IMR-90 (cell line): Measurements from ENCODE around the gene THAP12. TPM values are rescaled to one million over a fixed set of nuclear protein-coding genes. Genes with fewer than 3 reads are reported as not detected.

ENCODE experiments used
- ATAC-seq: fragments of 200-7000 bp; cut with Tn5 transposase; 2 replicates; pipeline ENCODE4 v1.9.1; 2020; ENCODE audit warnings: low read depth, mild to moderate bottlenecking, moderate library complexity
- BruUV-seq: library from RNA; stranded (reverse); fragments of 400-500 nt; replicated peaks from 2 replicates; lab custom pipeline; 2021; lab: Mats Ljungman, UMichigan
- CTCF ChIA-PET: fragments of 300-600 bp; formaldehyde crosslinking; extraction: SDS; loops from one replicate; lab custom pipeline; 2021; ENCODE audit warnings: antibody characterized with exemption; lab: Yijun Ruan, JAX
- POLR2A ChIA-PET: fragments of 300-600 bp; sonication (Branson Sonifier 250); formaldehyde crosslinking; loops from one replicate; lab custom pipeline; 2022; ENCODE audit warnings: antibody characterized with exemption; ENCODE audit not compliant: unreplicated experiment; lab: Charles Lee
- DNase-seq: peaks from one replicate; pipeline ENCODE4 v3.0.0; 2013
- H2AFZ ChIP-seq: replicated peaks from 2 replicates; pipeline ENCODE3; 2013; ENCODE audit warnings: low read length, mild to moderate bottlenecking; ENCODE audit not compliant: poor library complexity
- H2AK5ac ChIP-seq: 2 replicates; pipeline ENCODE4 v1.6.1; 2013; ENCODE audit warnings: low read depth, low read length, inconsistent platforms
- H2AK9ac ChIP-seq: replicated peaks from 2 replicates; pipeline ENCODE3; 2013; ENCODE audit warnings: mild to moderate bottlenecking, low read depth, low read length, moderate library complexity; ENCODE audit not compliant: poor library complexity
- H2BK120ac ChIP-seq: 2 replicates; pipeline ENCODE4 v1.6.1; 2013; ENCODE audit warnings: low read depth, low read length, inconsistent platforms
- H2BK15ac ChIP-seq: 3 replicates; pipeline ENCODE4 v1.6.1; 2013; ENCODE audit warnings: low read depth, low read length, inconsistent platforms
- H2BK20ac ChIP-seq: 2 replicates; pipeline ENCODE4 v1.6.1; 2013; ENCODE audit warnings: low read depth, mild to moderate bottlenecking, inconsistent platforms, low read length, moderate library complexity
- H2BK5ac ChIP-seq: 2 replicates; pipeline ENCODE4 v1.6.1; 2013; ENCODE audit warnings: mild to moderate bottlenecking, low read depth, low read length, inconsistent platforms; ENCODE audit not compliant: poor library complexity, severe bottlenecking
- H3K14ac ChIP-seq: replicated peaks from 2 replicates; pipeline ENCODE4 v1.6.1; 2013; ENCODE audit warnings: low read depth, low read length, inconsistent platforms
- H3K18ac ChIP-seq: 2 replicates; pipeline ENCODE4 v1.6.1; 2013; ENCODE audit warnings: low read depth, low read length, control low read depth
- H3K23ac ChIP-seq: 2 replicates; pipeline ENCODE4 v1.6.1; 2013; ENCODE audit warnings: low read depth, low read length, inconsistent platforms
- H3K27ac ChIP-seq: 2 replicates; pipeline ENCODE4 v1.5.1; 2013; ENCODE audit warnings: mild to moderate bottlenecking, control low read depth, low read length; ENCODE audit not compliant: insufficient read depth
- H3K27me3 ChIP-seq: 2 replicates; pipeline ENCODE4 v1.6.1; 2013; ENCODE audit warnings: low read length; ENCODE audit not compliant: control insufficient read depth, insufficient read depth
- H3K36me3 ChIP-seq: 2 replicates; pipeline ENCODE4 v1.6.1; 2013; ENCODE audit warnings: low read length, mixed read lengths; ENCODE audit not compliant: control insufficient read depth, insufficient read depth
- H3K4ac ChIP-seq: 2 replicates; pipeline ENCODE4 v1.6.1; 2013; ENCODE audit warnings: low read depth, low read length, inconsistent platforms
- H3K4me1 ChIP-seq: 2 replicates; pipeline ENCODE4 v1.6.1; 2013; ENCODE audit warnings: low read length, mixed read lengths; ENCODE audit not compliant: control insufficient read depth, insufficient read depth
- H3K4me2 ChIP-seq: 2 replicates; pipeline ENCODE4 v1.6.1; 2013; ENCODE audit warnings: low read depth, mild to moderate bottlenecking, control low read depth, low read length, moderate library complexity
- H3K4me3 ChIP-seq: 2 replicates; pipeline ENCODE4 v1.5.1; 2013; ENCODE audit warnings: low read depth, mild to moderate bottlenecking, control low read depth, low read length, moderate library complexity; ENCODE audit not compliant: insufficient read depth
- H3K56ac ChIP-seq: 2 replicates; pipeline ENCODE4 v1.6.1; 2013; ENCODE audit warnings: low read length, inconsistent platforms; ENCODE audit not compliant: insufficient read depth; ENCODE audit errors: extremely low read depth
- H3K79me1 ChIP-seq, 2 experiments: 2 replicates each; pipeline ENCODE4 v1.6.1; 2013; ENCODE audit warnings: low read length in 2 of 2, inconsistent platforms in 1 of 2, low read depth in 1 of 2
- H3K9ac ChIP-seq: 2 replicates; pipeline ENCODE4 v1.6.1; 2013; ENCODE audit warnings: low read depth, low read length, control low read depth
- H3K9me1 ChIP-seq: 2 replicates; pipeline ENCODE4 v1.6.1; 2013; ENCODE audit warnings: low read length, inconsistent platforms; ENCODE audit not compliant: insufficient read depth
- H3K9me3 ChIP-seq: 2 replicates; pipeline ENCODE4 v1.6.1; 2013; ENCODE audit warnings: low read length; ENCODE audit not compliant: control insufficient read depth, insufficient read depth
- H4K20me1 ChIP-seq: 2 replicates; pipeline ENCODE4 v1.6.1; 2013; ENCODE audit warnings: low read length, inconsistent platforms; ENCODE audit not compliant: insufficient read depth
- H4K5ac ChIP-seq: 2 replicates; pipeline ENCODE4 v1.6.1; 2013; ENCODE audit warnings: mild to moderate bottlenecking, low read depth, low read length, control low read depth
- H4K8ac ChIP-seq, 2 experiments: 2 replicates each; pipeline ENCODE4 v1.6.1; 2013; ENCODE audit warnings: low read depth in 2 of 2, low read length in 2 of 2, control low read depth in 1 of 2, inconsistent platforms in 1 of 2
- H4K91ac ChIP-seq: 2 replicates; pipeline ENCODE4 v1.6.1; 2013; ENCODE audit warnings: low read depth, low read length, inconsistent platforms; ENCODE audit not compliant: insufficient read depth
- BHLHE40 ChIP-seq: fragments of 150-350 bp; IDR thresholded peaks from 2 replicates; pipeline ENCODE4 v1.6.1; 2016; ENCODE audit warnings: mild to moderate bottlenecking, low read depth, low read length
- CEBPB ChIP-seq: IDR thresholded peaks from 2 replicates; pipeline ENCODE4 v1.6.1; 2012; ENCODE audit warnings: low read depth, low read length, improper control_type of control experiment
- CHD1 ChIP-seq: IDR thresholded peaks from 2 replicates; pipeline ENCODE4 v1.6.1; 2012; ENCODE audit warnings: low read depth, low read length, improper control_type of control experiment
- ELK1 ChIP-seq: fragments of 150-350 bp; IDR thresholded peaks from 2 replicates; pipeline ENCODE4 v1.6.1; 2016; ENCODE audit warnings: low read depth, mild to moderate bottlenecking, low read length, moderate library complexity, borderline replicate concordance
- FOS ChIP-seq: fragments of 150-350 bp; IDR thresholded peaks from 2 replicates; pipeline ENCODE4 v1.6.1; 2016; ENCODE audit warnings: low read depth, low read length
- MAFK ChIP-seq: IDR thresholded peaks from 2 replicates; pipeline ENCODE4 v1.6.1; 2012; ENCODE audit warnings: low read depth, low read length, improper control_type of control experiment
- MAZ ChIP-seq: IDR thresholded peaks from 2 replicates; pipeline ENCODE4 v1.6.1; 2012; ENCODE audit warnings: low read depth, mild to moderate bottlenecking, low read length, improper control_type of control experiment, moderate library complexity, borderline replicate concordance
- MXI1 ChIP-seq: IDR thresholded peaks from 2 replicates; pipeline ENCODE4 v1.6.1; 2012; ENCODE audit warnings: low read depth, mild to moderate bottlenecking, low read length, moderate library complexity, borderline replicate concordance
- NFE2L2 ChIP-seq: fragments of 150-350 bp; IDR thresholded peaks from 2 replicates; pipeline ENCODE4 v1.6.1; 2016; ENCODE audit warnings: low read depth, mild to moderate bottlenecking, low read length
- RAD21 ChIP-seq: IDR thresholded peaks from 2 replicates; pipeline ENCODE4 v1.6.1; 2012; ENCODE audit warnings: low read length, improper control_type of control experiment
- RCOR1 ChIP-seq: IDR thresholded peaks from 2 replicates; pipeline ENCODE4 v1.6.1; 2012; ENCODE audit warnings: mild to moderate bottlenecking, low read length, improper control_type of control experiment; ENCODE audit not compliant: insufficient replicate concordance
- RFX5 ChIP-seq: IDR thresholded peaks from 2 replicates; pipeline ENCODE4 v1.8.0; 2012; ENCODE audit warnings: low read depth, mild to moderate bottlenecking, low read length, moderate library complexity
- SMC3 ChIP-seq: fragments of 150-350 bp; IDR thresholded peaks from 2 replicates; pipeline ENCODE4 v1.6.1; 2016; ENCODE audit warnings: low read depth, mild to moderate bottlenecking, antibody characterized with exemption, low read length, moderate library complexity
- USF2 ChIP-seq: fragments of 150-350 bp; IDR thresholded peaks from 2 replicates; pipeline ENCODE4 v1.6.1; 2017; ENCODE audit warnings: mild to moderate bottlenecking, antibody characterized with exemption, low read length, low read depth
- WGBS, 2 experiments: methylation state at CpG; one replicate each; pipeline versions ENCODE4 v1.1.5 to v1.1.7; 2013; ENCODE audit warnings: missing lambda C conversion rate in 2 of 2; ENCODE audit not compliant: insufficient read length in 1 of 2; ENCODE audit errors: extremely low coverage in 2 of 2; 5-methylcytosine and 5-hydroxymethylcytosine counted together
- dilution Hi-C: fragments of 300-500 bp; cut with HindIII; formaldehyde crosslinking; loops from one replicate; pipeline ENCODE4 v1.14.3; 2018; ENCODE audit warnings: low sequenced_read_pairs; ENCODE audit not compliant: unreplicated experiment
- in situ Hi-C: fragments of 300-500 bp; cut with MboI; formaldehyde crosslinking; loops from 3 replicates; pipeline ENCODE4 v1.14.3; 2019; ENCODE audit warnings: low sequenced_read_pairs, inconsistent platforms, mixed read lengths
- intact Hi-C: fragments of 100-400 bp; cut with micrococcal nuclease; formaldehyde crosslinking; loops from 2 replicates; pipeline ENCODE4 v1.10.0; 2022
- polyA plus RNA-seq, 3 experiments: library from polyadenylated mRNA; depleted of rRNA; stranded (reverse); fragments of >200 nt; gene quantifications; 2 replicates each; pipeline ENCODE4 v1.2.3, GENCODE V29; 2012; ENCODE audit warnings: low replicate concordance in 1 of 3
- total RNA-seq: library from RNA; depleted of rRNA; stranded (reverse); fragments of >200 nt; gene quantifications from 2 replicates; pipeline ENCODE4 v1.2.3, GENCODE V29; 2012

Gene THAP12
- total and polyA plus RNA-seq, 2 of the 4 experiments (the other 2 are of a cell fraction) = 25.1 to 27.3 TPM

DNA sequence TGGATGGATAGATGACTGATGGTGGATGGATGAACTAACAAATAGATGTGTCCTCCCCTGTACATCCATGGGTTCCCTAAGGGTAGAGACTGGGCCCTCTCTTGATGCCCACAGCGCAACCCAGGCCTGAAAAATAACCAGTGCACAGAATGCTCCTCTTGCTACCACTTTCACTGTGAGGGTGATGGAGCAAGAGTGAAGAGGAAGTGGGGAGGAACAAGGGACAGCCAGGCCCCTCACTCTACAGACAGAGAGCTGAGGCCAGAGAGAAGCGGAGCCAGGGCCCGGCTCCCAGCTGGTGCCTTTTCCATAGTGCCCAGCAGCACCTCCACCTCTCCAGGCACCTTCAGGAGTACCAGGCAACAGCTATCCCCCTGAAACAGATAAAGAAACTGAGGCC, 67.7 kb downstream of the THAP12 start (continued):
- TF ChIP-seq ELK1 (no peak), BHLHE40 (no peak), MXI1 (no peak), RCOR1 (no peak)

DNA sequence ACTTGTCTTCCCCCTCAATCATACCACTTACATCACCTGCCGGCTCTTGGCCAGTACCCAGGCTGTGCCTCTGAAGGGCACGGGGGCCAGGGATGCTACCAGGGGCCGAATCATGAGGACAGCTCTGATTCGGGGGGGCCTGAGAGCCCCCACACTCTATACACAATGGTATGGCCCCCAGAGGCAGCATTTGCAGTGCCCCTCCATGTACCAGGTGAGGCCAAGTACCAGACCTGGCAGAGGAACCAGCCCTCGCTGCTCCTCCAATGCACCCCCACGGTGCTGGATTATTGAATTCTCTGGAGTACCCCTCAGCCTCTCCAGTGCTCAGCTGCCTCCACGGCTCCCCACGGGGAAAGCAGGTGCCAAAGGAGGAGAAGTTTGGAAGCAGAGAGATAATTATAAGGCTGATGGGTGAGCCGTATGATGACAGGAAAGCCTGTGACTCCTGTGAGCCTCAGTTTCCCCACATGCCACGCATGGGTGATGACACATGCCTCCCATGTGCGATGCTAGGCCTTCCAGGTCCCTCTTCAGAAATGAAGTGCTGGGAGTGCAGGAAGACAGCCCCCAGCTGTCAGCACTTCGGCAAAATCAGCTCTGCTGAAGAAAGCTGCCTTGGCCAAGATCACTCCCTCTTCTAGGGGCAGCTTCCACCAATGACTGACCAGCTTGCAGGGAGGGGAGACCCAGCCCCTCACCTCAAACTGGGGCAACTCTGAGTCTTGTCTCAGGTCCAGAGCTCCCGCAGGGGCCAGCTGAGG, 69.9 kb downstream of the THAP12 start:
- Histone ChIP-seq H2BK5ac (no peak overlapping the region), H3K27me3 (peaks cover 55% of the 10 kb centered on the region), H4K20me1 (no peaks in the 10 kb centered on the region), H4K8ac (no peak overlapping the region), H3K9me1 (no peaks in the 10 kb centered on the region), H3K18ac (no peak overlapping the region), H2AFZ (no peak overlapping the region), H3K23ac (no peak overlapping the region), H2AK5ac (no peak overlapping the region), H3K4me1 (no peaks in the 10 kb centered on the region), H3K4me3 (no peak overlapping the region), H2BK120ac (no peak overlapping the region), H3K79me1 (no peaks in the 10 kb centered on the region), H3K27ac (no peak overlapping the region), H3K14ac (no peak overlapping the region), H3K9me3 (no peaks in the 10 kb centered on the region), H2BK15ac (no peak overlapping the region), H4K5ac (no peak overlapping the region), H3K9ac (no peak overlapping the region), H3K4ac (no peak overlapping the region), H3K4me2 (no peak overlapping the region), H4K91ac (no peak overlapping the region), H2BK20ac (no peak overlapping the region), H3K56ac (no peak overlapping the region), H2AK9ac (no peak overlapping the region), H3K36me3 (no peaks in the 10 kb centered on the region)
- in situ Hi-C loops = loop anchor here (10.0 kb wide), 2 partner anchors 416 to 506 kb away; no protein-coding TSS in a partner anchor
- no TSS peak for BruUV-seq
- 28% methylated on average over 4 of the region's 13 CpGs; no CpG with 5 or more reads in 1 of the 2 experiments for WGBS, 2 experiments
- dilution Hi-C loops = no loop called here
- CTCF ChIA-PET = no interaction called here
- DNase-seq = no peak
- POLR2A ChIA-PET = no interaction called here
- ATAC-seq = no peak
- intact Hi-C loops = no loop called here
- TF ChIP-seq USF2 = no peak
- no peak for TF ChIP-seq RFX5
- no peak for TF ChIP-seq CHD1
- no peak for TF ChIP-seq MXI1
- no peak for TF ChIP-seq FOS
- TF ChIP-seq RCOR1 = no peak
- no peak for TF ChIP-seq SMC3
- TF ChIP-seq RAD21 = no peak
- TF ChIP-seq MAFK = no peak
- TF ChIP-seq MAZ = no peak
- TF ChIP-seq CEBPB = no peak
- TF ChIP-seq NFE2L2 = no peak
